Upper lobe of left lung (tissue), 4 donors: ENCODE measurements around the gene ATXN1.

Experiments
- CTCF ChIP-seq, 6 experiments: fragments of 450-650 bp in 4 of 6; fragments of 200-600 bp in 2 of 6; sonication (generic) in 2 of 6; IDR thresholded peaks; one replicate each; pipeline ENCODE4 v1.5.1; 2016 to 2019; ENCODE audit warnings: antibody characterized with exemption in 6 of 6
- POLR2A ChIP-seq, 4 donors: fragments of 450-650 bp; IDR thresholded peaks; one replicate each; pipeline ENCODE4 v1.5.1; 2016 to 2017; ENCODE audit warnings: antibody characterized with exemption in 4 of 4, mild to moderate bottlenecking in 2 of 4

GRCh38 chr6:16393326-16393725 lies 367.9 kb downstream of the ATXN1 start:
- no peak for TF ChIP-seq POLR2A (IDR thresholded peaks at IDR 0.05)
- TF ChIP-seq CTCF (IDR thresholded peaks at IDR 0.05) = no peak
